ENCODE data around the gene RBM17. TPM values are rescaled to one million over a fixed set of nuclear protein-coding genes. Genes with fewer than 3 reads are reported as not detected.
"Not testable (repeated sequence)": the region's sequence is repeated elsewhere in the genome, so short reads cannot be mapped to it uniquely, and the experiment has no call there.

RBM17 gene
- total RNA-seq, 1 donor from 2014 or later, result 112 TPM

GRCh38 chr10:6139470-6139869 lies 50.6 kb downstream of the RBM17 start:
- Mint-ChIP-seq H3K4me3 (no peak overlapping the region), H3K27me3 (ENCODE audit: low read depth) (peaks cover 66% of the 10 kb centered on the region)

DNA sequence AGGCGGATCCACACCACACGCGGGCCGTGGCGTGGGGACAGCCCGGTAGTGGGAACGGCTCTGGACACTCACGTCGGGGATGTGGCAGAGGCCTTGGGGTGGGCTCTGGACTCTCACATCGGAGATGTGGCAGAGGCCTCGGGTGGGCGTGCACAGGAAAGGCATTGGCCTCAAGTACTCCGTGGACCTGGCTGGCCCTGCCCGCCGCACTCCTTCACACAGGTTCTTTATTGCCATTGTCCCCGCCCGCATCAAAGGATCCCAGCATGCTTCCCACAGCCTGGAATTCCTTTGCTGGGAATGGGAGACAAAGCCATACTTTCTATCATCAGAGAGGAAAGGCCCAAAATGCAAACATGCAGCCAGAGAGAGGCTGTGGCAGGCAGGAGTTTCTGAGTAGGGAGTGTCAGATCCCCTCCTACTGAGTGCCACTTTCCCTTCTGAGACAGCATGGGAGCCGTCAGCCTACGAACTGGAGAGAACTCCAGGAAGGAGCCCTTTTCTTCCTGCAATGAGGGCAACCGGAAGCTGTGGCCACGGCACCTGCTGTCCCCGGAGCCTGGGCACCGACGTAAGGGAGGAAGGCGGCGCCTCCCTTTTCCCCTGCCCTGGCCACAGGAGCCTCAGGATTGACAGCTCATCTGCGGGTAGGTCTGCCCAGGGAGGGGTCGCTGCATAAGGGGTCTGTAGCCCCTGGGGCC lies 51.5 kb downstream of the RBM17 start:
- peaks cover 6% of the 10 kb centered on the region for H3K4me1 Mint-ChIP-seq
- no peak for DNase-seq (ENCODE audit: low spot score in 2 of 2, unreplicated experiment in 2 of 2)
- no peak overlapping the region for H3K27ac Mint-ChIP-seq
- peaks cover 66% of the 10 kb centered on the region for H3K27me3 Mint-ChIP-seq (ENCODE audit: low read depth)
- H3K9me3 Mint-ChIP-seq, result no peaks in the 10 kb centered on the region
- H3K36me3 Mint-ChIP-seq, result no peaks in the 10 kb centered on the region
- no peak for TF ChIP-seq CTCF (IDR thresholded peaks at IDR 0.05; ENCODE audit: unreplicated experiment)
- no peak overlapping the region for H3K4me3 Mint-ChIP-seq

More at GRCh38 chr10:6139470-6139869, 50.6 kb downstream of the RBM17 start:
- TF ChIP-seq CTCF (IDR thresholded peaks at IDR 0.05; ENCODE audit: unreplicated experiment), result no peak
- no peaks in the 10 kb centered on the region for H3K36me3 Mint-ChIP-seq
- no peak overlapping the region for H3K27ac Mint-ChIP-seq
- H3K4me1 Mint-ChIP-seq, result peaks cover 6% of the 10 kb centered on the region
- DNase-seq (ENCODE audit: low spot score in 2 of 2, unreplicated experiment in 2 of 2), result no peak
- no peaks in the 10 kb centered on the region for H3K9me3 Mint-ChIP-seq

DNA sequence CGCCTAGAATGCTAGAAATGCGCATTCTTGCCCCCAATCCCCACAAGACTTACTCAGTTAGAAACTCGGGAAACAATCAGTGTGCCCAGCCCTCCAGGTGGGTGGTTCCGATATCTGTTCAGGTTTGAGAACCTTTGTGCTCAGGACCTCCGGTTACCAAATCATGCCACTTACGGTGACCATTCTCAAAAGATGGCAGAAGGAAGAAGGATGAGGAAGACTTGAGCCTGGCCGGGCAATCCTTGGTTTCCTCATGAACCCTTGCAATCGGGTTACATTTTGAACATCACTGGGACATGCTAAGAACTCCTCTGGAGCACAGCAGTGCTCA lies 52.1 kb downstream of the RBM17 start:
- Mint-ChIP-seq H3K4me3 (no peak overlapping the region), H3K9me3 (no peaks in the 10 kb centered on the region), H3K27ac (no peak overlapping the region), H3K36me3 (no peaks in the 10 kb centered on the region), H3K4me1 (peaks cover 10% of the 10 kb centered on the region), H3K27me3 (ENCODE audit: low read depth) (peaks cover 62% of the 10 kb centered on the region)
- no peak for TF ChIP-seq CTCF (IDR thresholded peaks at IDR 0.05; ENCODE audit: unreplicated experiment)
- no peak for DNase-seq (ENCODE audit: low spot score in 2 of 2, unreplicated experiment in 2 of 2)

DNA sequence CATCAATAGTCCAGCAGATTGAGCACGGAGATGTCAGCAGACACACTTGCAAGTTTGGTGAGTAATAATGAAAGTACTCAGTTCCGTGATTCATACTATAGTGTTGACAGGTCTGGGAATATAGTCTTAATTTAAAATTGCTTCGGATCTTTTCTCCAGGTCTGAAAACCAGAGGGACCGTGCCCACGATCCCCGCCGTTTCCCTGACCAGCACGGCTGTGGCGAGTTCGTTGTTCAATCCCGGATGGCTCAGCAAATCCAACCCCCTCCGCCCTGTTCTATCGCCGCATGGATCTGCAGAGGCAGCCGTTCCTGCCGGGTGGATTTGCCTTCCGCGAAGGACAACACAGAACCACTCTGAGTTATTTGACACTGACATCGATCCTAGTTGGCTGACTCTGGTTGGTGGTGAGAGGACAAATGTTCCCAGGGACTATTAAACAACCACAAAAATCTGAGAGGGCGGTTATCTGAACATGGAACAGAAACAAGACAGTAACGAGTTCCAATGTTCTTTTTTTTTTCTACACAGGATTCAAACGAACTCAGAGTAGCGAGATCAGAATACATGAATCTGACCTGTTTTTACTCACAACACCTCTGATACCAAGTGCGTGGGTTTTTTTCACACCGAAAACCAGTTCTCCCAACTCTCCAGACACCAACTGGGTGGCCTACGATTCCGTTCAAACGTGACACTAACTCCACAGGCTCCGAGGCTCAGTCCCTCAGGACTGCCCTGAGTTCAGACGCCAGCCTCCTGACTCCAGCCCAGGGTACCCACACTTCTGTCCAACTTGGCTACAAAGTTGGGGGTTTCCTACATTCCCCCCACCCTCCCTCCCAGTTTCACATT lies 52.7 kb downstream of the RBM17 start:
- DNase-seq (ENCODE audit: low spot score in 2 of 2, unreplicated experiment in 2 of 2), result no peak
- Mint-ChIP-seq H3K4me3 (no peak overlapping the region), H3K27me3 (ENCODE audit: low read depth) (peaks cover 59% of the 10 kb centered on the region), H3K27ac (no peak overlapping the region), H3K9me3 (no peaks in the 10 kb centered on the region), H3K4me1 (peaks cover 16% of the 10 kb centered on the region), H3K36me3 (no peaks in the 10 kb centered on the region)
- TF ChIP-seq CTCF (IDR thresholded peaks at IDR 0.05; ENCODE audit: unreplicated experiment), result no peak

- not testable (repeated sequence) for H3K4me3 Mint-ChIP-seq; H3K27ac Mint-ChIP-seq; H3K9me3 Mint-ChIP-seq; H3K36me3 Mint-ChIP-seq; DNase-seq (ENCODE audit: low spot score in 2 of 2, unreplicated experiment in 2 of 2)
- peaks cover 19% of the 10 kb centered on the region for H3K4me1 Mint-ChIP-seq
- H3K27me3 Mint-ChIP-seq (ENCODE audit: low read depth), result peaks cover 52% of the 10 kb centered on the region
Observed at GRCh38 chr10:6142186-6142585, 53.4 kb downstream of the RBM17 start.

- no peak overlapping the region for H3K27ac Mint-ChIP-seq
- peaks cover 19% of the 10 kb centered on the region for H3K4me1 Mint-ChIP-seq
- no peak for TF ChIP-seq CTCF (IDR thresholded peaks at IDR 0.05; ENCODE audit: unreplicated experiment)
- H3K27me3 Mint-ChIP-seq (ENCODE audit: low read depth), result peaks cover 47% of the 10 kb centered on the region
- no peaks in the 10 kb centered on the region for H3K36me3 Mint-ChIP-seq
- no peak for DNase-seq (ENCODE audit: low spot score in 2 of 2, unreplicated experiment in 2 of 2)
- H3K4me3 Mint-ChIP-seq, result no peak overlapping the region
- H3K9me3 Mint-ChIP-seq, result no peaks in the 10 kb centered on the region
Observed at GRCh38 chr10:6142644-6143043, 53.8 kb downstream of the RBM17 start.

Data from mesothelial cell of epicardium (in vitro differentiated cells).